GM21381 (cell line): ENCODE measurements around the gene DMRT1.
"Not testable (repeated sequence)": the region's sequence is repeated elsewhere in the genome, so short reads cannot be mapped to it uniquely, and the experiment has no call there.

Experiments used
- ATAC-seq: cut with Tn5 transposase; IDR thresholded peaks from one replicate; pipeline ENCODE4 v1.9.1; 2021; ENCODE audit warnings: mild to moderate bottlenecking, moderate library complexity; ENCODE audit not compliant: unreplicated experiment

The DMRT1 gene

GRCh38 chr9:994005-994404 is 152.5 kb downstream of the DMRT1 start:
- peak; percentile 61 for ATAC-seq

- no peak for ATAC-seq
Measured at GRCh38 chr9:995192-995591, 153.7 kb downstream of the DMRT1 start.

GRCh38 chr9:995781-996180 is 154.3 kb downstream of the DMRT1 start:
- ATAC-seq: no peak

- ATAC-seq: not testable (repeated sequence)
Measured at GRCh38 chr9:998299-999110, 157.0 kb downstream of the DMRT1 start.

- no peak for ATAC-seq
Measured at GRCh38 chr9:1001838-1002237, 160.3 kb downstream of the DMRT1 start.

- no peak for ATAC-seq
Measured at GRCh38 chr9:1002678-1003077, 161.2 kb downstream of the DMRT1 start.

GRCh38 chr9:1005043-1005667 is 163.7 kb downstream of the DMRT1 start:
- ATAC-seq: no peak

- ATAC-seq: no peak
Measured at GRCh38 chr9:1007312-1007711, 165.8 kb downstream of the DMRT1 start.

- no peak for ATAC-seq
Measured at GRCh38 chr9:1008216-1008615, 166.7 kb downstream of the DMRT1 start.

- ATAC-seq: peak; percentile 93
Measured at GRCh38 chr9:1009101-1009707, 167.7 kb downstream of the DMRT1 start.

- ATAC-seq: no peak
Measured at GRCh38 chr9:1013021-1013420, 171.5 kb downstream of the DMRT1 start.

- no peak for ATAC-seq
Measured at GRCh38 chr9:1014225-1014624, 172.7 kb downstream of the DMRT1 start.

- no peak for ATAC-seq
Measured at GRCh38 chr9:1014640-1015039, 173.1 kb downstream of the DMRT1 start.

GRCh38 chr9:1018121-1018520 is 176.6 kb downstream of the DMRT1 start:
- no peak for ATAC-seq
